AML-193 (cell line): ENCODE measurements around the gene DNAH3.
A peak's percentile ranks its signal among the peaks of the same experiment; 100 is the strongest.

Experiments used
- DNase-seq, 2 experiments: peaks; one replicate each; lab custom pipeline; 2025; lab: John Stamatoyannopoulos, UW

The DNAH3 gene

GRCh38 chr16:20904507-20905081 lies 246.1 kb downstream of the DNAH3 start:
- peak; percentile 83 to 89 for DNase-seq

GRCh38 chr16:20903899-20904506 lies 246.6 kb downstream of the DNAH3 start:
- DNase-seq: no peak

GRCh38 chr16:20903116-20903898 lies 247.3 kb downstream of the DNAH3 start:
- DNase-seq: peak; percentile 14 to 42

- no peak for DNase-seq
Observed at GRCh38 chr16:20902426-20902825, 248.2 kb downstream of the DNAH3 start.

GRCh38 chr16:20901436-20902112 lies 249.1 kb downstream of the DNAH3 start:
- peak; percentile 45 to 61 for DNase-seq

- no peak for DNase-seq
Observed at GRCh38 chr16:20901068-20901435, 249.6 kb downstream of the DNAH3 start.

GRCh38 chr16:20900299-20901067 lies 250.2 kb downstream of the DNAH3 start, which contains the start of the genes DCUN1D3 and LYRM1:
Gene DCUN1D3, minus strand, starts transcription at chr16:20900358. Its CDS starts 37,820 bp downstream, at chr16:20862538.
Gene LYRM1, plus strand, starts transcription at chr16:20900771. Its CDS starts 14,785 bp downstream, at chr16:20915556.
- DNase-seq: peak; percentile 88 to 89

GRCh38 chr16:20899477-20900298 lies 251.0 kb downstream of the DNAH3 start:
- peak; percentile 8 to 21 for DNase-seq

- DNase-seq: no peak
Observed at GRCh38 chr16:20899071-20899470, 251.6 kb downstream of the DNAH3 start.

- peak in 1 of 2 experiments; percentile 16 for DNase-seq
Observed at GRCh38 chr16:20897922-20898321, 252.7 kb downstream of the DNAH3 start.

- DNase-seq: peak; percentile 61 to 66
Observed at GRCh38 chr16:20897253-20897897, 253.3 kb downstream of the DNAH3 start.

GRCh38 chr16:20894388-20894787 lies 256.3 kb downstream of the DNAH3 start:
- no peak for DNase-seq

- DNase-seq: no peak
Observed at GRCh38 chr16:20889625-20890275, 260.9 kb downstream of the DNAH3 start.

- DNase-seq: no peak
Observed at GRCh38 chr16:20887207-20887606, 263.4 kb downstream of the DNAH3 start.

GRCh38 chr16:20886320-20886719 lies 264.3 kb downstream of the DNAH3 start:
- no peak for DNase-seq

GRCh38 chr16:20884240-20884556 lies 266.4 kb downstream of the DNAH3 start:
- DNase-seq: peak in 1 of 2 experiments; percentile 29

GRCh38 chr16:20883554-20884239 lies 266.9 kb downstream of the DNAH3 start:
- no peak for DNase-seq
